ENCODE results near the gene AK8.

The AK8 gene

GRCh38 chr9:132857616-132858342 is 20.3 kb downstream of the AK8 start:
- DNase-seq (ENCODE audit: low spot score), result no peak

- DNase-seq (ENCODE audit: low spot score), result peak; percentile 80
These were observed 21.1 kb downstream of the AK8 start for GRCh38 chr9:132857031-132857430.

DNA sequence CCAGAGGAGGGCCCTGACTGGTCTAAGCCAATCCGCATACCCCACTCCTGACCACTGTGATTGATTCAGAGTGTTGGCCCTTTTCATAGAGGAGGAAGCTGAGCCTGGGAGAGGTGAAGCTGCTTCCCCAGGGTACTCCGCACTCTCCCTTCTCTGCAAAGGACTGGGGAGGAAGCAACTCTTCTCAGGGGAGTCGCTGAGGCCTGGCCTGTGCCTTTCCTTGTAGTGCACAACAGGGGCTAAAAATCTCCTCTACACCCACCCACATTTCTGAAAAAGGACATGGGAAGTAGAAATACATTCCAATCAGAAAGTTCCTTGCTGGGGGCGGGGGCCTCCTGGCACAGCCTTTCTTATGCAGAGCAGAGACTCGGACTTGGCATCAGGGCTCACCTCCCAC is 22.2 kb downstream of the AK8 start:
- no peak for DNase-seq (ENCODE audit: low spot score)

DNA sequence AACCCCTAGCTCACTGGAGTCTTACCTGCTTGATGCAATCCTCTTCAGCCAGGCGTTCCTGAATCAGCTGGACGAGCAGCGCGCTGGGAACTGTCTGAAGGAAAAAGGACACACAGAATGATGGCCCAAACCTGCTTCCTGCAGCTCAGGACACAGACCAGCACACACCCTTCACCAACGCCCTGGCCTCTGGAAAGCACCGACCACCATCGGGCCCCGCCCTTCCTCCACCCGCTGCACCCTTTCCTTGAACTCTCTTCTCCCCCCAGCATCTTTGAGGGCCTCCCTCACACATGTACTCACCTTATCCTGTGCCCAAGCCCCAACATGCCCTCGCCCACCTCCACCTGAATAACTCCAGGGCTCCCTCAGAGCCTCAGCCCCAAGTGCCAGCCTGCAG is 23.3 kb downstream of the AK8 start:
- DNase-seq (ENCODE audit: low spot score), result no peak

- no peak for DNase-seq (ENCODE audit: low spot score)
These were observed 24.6 kb downstream of the AK8 start for GRCh38 chr9:132853482-132853881.

DNA sequence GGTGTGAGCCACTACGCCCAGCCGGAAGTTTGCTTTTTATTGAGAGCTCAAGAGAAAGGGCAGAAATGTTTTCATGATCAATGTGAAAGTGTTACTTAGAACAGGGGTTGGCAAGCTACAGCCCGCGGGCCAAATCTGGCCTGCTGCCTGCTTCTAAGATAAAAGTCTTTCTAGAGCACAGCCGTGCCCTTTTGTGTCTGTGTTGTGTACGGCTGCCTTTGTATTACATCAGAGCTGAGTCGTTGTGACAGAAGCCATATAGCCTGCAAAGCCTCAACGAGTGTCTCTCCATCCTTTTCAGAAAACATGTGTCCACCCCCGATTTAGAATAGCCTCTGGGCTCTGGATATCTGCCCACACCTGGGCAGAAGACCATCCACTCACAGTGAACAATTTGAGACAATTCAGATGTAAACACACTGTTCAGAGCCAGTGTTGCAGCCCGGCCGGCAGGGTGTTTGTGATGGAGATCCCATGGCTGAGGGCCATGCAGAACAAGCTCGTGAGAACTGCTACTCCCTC is 28.8 kb downstream of the AK8 start:
- no peak for DNase-seq (ENCODE audit: low spot score)

GRCh38 chr9:132846918-132847515 is 31.1 kb downstream of the AK8 start:
- no peak for DNase-seq (ENCODE audit: low spot score)

- no peak for DNase-seq (ENCODE audit: low spot score)
These were observed 31.8 kb downstream of the AK8 start for GRCh38 chr9:132846109-132846917.

GRCh38 chr9:132842124-132843044 is 35.7 kb downstream of the AK8 start:
- no peak for DNase-seq (ENCODE audit: low spot score)

- no peak for DNase-seq (ENCODE audit: low spot score)
These were observed 37.1 kb downstream of the AK8 start for GRCh38 chr9:132840980-132841379.

DNA sequence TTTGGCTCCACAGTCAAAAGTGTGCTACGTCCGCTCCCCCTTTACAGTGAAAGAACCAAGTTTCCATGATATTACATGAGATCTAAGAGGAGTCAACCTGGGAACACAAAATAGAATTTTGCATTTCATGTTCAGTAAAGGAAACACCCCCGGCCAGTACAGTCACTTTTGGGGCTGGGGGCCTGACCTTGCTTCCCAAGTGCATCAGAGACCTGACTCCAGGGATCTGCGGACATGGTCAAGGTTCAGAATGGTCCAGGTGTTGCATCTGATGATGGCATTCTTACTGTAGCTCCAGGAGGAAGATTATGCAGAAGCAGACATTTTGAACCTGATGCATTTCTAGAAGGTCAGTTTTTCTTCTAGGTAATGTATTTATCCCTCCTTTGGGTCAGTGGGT is 39.8 kb downstream of the AK8 start:
- no peak for DNase-seq (ENCODE audit: low spot score)

DNA sequence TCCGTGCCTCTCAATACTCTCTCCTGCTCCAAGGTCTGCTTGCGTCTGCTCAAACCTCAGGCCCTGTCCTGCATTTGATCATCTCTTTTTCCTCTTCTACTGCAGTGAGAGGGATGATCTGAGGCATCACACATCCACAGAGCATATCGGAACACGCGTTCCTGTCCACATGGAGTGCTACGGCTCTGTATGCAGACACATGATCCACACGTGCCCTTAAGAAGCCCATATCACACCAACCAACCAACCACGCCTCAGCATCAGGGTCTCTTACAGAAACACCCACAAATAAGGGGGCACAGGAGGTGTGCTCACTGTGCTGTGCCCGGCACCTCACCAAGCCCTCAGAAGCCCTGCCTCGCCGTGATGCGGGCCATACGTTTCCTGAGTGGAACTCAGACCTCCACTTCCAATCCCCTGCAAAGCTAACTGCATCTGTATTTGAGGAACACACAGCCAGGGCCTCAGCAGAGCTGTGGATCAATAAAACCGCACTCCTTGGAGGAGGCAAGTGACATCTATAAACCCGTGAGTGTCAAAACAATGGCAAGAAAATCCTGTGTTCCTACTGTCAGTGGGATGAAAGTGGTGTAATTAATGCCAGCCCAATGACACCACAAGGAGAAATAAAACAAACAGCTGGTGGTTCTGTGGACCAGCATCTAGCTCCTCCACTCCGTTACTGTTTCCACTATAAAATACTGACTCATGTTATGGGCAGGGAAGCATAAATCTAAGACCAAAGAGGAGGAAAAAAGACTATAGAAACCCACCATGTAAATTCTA is 40.4 kb downstream of the AK8 start:
- DNase-seq (ENCODE audit: low spot score), result no peak

- no peak for DNase-seq (ENCODE audit: low spot score)
These were observed 43.7 kb downstream of the AK8 start for GRCh38 chr9:132834343-132834742.

DNA sequence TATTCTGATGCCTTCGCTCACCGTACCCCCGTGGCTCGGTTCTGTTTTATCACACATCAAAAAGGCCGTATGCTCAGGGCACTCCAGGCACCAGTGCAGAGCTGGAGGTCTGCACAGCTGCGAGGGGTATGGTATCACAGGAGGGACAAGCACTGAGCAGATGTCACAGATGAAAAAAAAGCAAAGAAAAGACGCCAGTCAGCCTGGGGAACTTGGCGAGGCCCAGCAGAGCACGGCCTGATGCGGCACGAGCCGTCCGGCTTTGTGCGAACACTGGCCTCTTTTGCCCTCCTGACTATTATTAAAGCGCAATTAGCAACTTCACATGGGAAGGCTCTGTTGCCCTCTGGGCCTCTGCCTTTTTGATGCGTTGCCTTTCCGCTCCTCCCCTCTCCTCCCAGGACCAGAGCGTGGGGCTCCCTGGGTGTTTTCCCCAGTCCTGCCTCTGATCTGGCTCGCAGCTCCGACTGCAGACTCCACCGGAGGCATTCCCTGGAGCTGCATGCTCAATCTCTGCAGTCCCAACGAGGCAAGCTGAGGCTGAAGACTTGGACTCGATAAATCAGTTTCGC is 44.4 kb downstream of the AK8 start:
- DNase-seq (ENCODE audit: low spot score), result no peak

- DNase-seq (ENCODE audit: low spot score), result no peak
These were observed 45.8 kb downstream of the AK8 start for GRCh38 chr9:132832171-132832881.

GRCh38 chr9:132828201-132828770 is 49.8 kb downstream of the AK8 start:
- no peak for DNase-seq (ENCODE audit: low spot score)

- DNase-seq (ENCODE audit: low spot score), result no peak
These were observed 50.7 kb downstream of the AK8 start for GRCh38 chr9:132827366-132827765.

DNA sequence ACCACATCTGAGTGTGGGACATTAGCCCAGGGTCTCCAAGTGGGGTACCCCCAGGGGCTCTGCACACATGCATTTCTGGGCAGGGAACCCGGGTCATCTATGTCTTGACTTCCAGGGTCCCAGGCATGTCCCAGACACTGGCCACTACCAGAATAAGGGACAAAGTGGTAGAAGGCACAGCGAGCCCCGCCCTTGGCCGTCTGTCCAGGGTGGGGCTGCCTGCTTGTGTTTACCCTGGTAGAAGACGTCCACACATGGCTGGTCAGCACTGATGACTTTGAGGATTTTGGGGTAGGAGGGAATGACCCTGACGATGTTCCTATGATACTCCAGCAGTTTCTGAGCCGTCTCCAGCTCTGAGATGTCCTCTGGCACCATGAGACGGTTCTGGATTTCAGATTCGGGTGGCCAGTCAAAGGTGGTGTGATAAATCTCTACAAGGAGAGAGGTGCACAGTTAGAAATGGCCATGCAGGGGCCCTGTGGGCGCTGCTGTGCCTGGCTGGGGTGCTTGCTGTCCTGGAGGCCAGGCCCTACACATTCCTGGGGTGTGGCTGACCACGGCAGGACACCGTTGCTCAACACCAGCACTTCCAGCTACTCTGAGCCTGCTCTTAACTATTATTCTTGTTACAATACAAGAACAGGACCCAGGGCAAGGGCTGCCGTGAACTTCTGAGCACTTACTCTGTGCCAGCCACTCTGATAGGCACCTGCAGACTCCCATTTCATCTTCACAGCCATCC is 51.3 kb downstream of the AK8 start:
- no peak for DNase-seq (ENCODE audit: low spot score)

DNA sequence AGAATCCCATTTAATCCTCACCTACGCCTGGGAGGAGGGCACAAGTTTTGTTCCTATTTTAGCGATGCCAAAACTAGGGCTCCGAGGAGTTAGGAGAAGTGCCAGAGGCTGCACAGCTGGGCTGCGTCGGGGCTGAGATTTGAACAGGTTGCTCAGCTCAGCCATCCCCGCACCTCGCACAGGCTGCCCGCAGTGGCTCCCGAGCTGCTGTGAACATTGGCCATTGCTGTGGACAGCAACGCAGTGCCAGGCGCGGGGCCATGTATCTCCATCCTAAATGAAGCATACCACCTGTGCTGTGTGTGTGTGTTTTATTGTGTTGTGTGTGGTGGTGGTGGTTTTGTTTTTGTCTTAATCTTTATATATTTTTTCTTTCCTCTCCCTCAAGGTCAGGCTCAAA is 52.0 kb downstream of the AK8 start:
- no peak for DNase-seq (ENCODE audit: low spot score)

Data from GM03348 (cell line).